DND-41 (cell line): ENCODE measurements around the gene CARD10.

Experiments
- ATAC-seq: fragments of 200-7000 bp; cut with Tn5 transposase; 3 replicates; pipeline ENCODE4 v1.9.1; 2021; ENCODE audit warnings: low read depth; ENCODE audit not compliant: insufficient read depth
- DNase-seq: peaks from one replicate; pipeline ENCODE4 v3.0.0-alpha.2; 2020
- H2AFZ ChIP-seq: 2 replicates; pipeline ENCODE4 v1.6.0; 2012; ENCODE audit warnings: low read depth, low read length
- H3K27ac ChIP-seq: 2 replicates; pipeline ENCODE4 v1.5.1; 2012; ENCODE audit warnings: low read length, inconsistent platforms
- H3K27me3 ChIP-seq: fragments of 200-600 bp; sonication (generic); 2 replicates; pipeline ENCODE4 v1.6.0; 2012; ENCODE audit warnings: low read length, mild to moderate bottlenecking, inconsistent platforms; ENCODE audit not compliant: insufficient read depth, poor library complexity
- H3K36me3 ChIP-seq: 2 replicates; pipeline ENCODE4 v1.5.1; 2012; ENCODE audit warnings: low read length, inconsistent platforms; ENCODE audit not compliant: insufficient read depth
- H3K4me1 ChIP-seq: 2 replicates; pipeline ENCODE4 v1.5.1; 2012; ENCODE audit warnings: mild to moderate bottlenecking, low read length; ENCODE audit not compliant: insufficient read depth
- H3K4me2 ChIP-seq: 2 replicates; pipeline ENCODE4 v1.6.0; 2012; ENCODE audit warnings: mild to moderate bottlenecking, moderate library complexity, low read length, inconsistent platforms; ENCODE audit not compliant: insufficient read depth
- H3K4me3 ChIP-seq, 2 experiments: fragments of 200-600 bp in 1 of 2; shearing (Covaris generic) in 1 of 2; 2 replicates each; pipeline ENCODE4 v1.5.1; 2012 to 2016; ENCODE audit warnings: inconsistent platforms in 2 of 2, low read length in 2 of 2, mild to moderate bottlenecking in 2 of 2, low read depth in 1 of 2, moderate library complexity in 1 of 2
- H3K79me2 ChIP-seq: 2 replicates; pipeline ENCODE4 v1.6.0; 2012; ENCODE audit warnings: low read length, inconsistent platforms; ENCODE audit not compliant: insufficient read depth
- H3K9ac ChIP-seq: 2 replicates; pipeline ENCODE4 v1.6.0; 2012; ENCODE audit warnings: low read depth, mild to moderate bottlenecking, inconsistent platforms, low read length, moderate library complexity
- H3K9me3 ChIP-seq: 2 replicates; pipeline ENCODE4 v1.5.1; 2012; ENCODE audit warnings: low read length, moderate library complexity, mild to moderate bottlenecking, inconsistent platforms; ENCODE audit not compliant: insufficient read depth, severe bottlenecking
- H4K20me1 ChIP-seq: 2 replicates; pipeline ENCODE4 v1.6.0; 2012; ENCODE audit warnings: low read length; ENCODE audit not compliant: insufficient read depth
- CTCF ChIP-seq: IDR thresholded peaks from 2 replicates; pipeline ENCODE4 v1.5.1; 2012; ENCODE audit warnings: borderline replicate concordance, low read length, moderate library complexity, mild to moderate bottlenecking; ENCODE audit not compliant: poor library complexity, severe bottlenecking; ENCODE audit errors: extremely low read depth
- EZH2 ChIP-seq: IDR thresholded peaks from 3 replicates; pipeline ENCODE4 v1.6.1; 2012; ENCODE audit warnings: borderline replicate concordance, low read depth, mild to moderate bottlenecking, moderate library complexity, low read length, inconsistent platforms; ENCODE audit not compliant: severe bottlenecking

The CARD10 gene

GRCh38 chr22:37519268-37520195, at the start of gene CARD10:
TSS of gene CARD10 (minus strand) at chr22:37519415. CDS start at chr22:37519200, 215 bp downstream.
- Histone ChIP-seq H3K4me1 (no peaks in the 10 kb centered on the region), H2AFZ (no peak within 1 kb of the TSS), H3K4me3 (no peak within 1 kb of the TSS), H3K9ac (no peak within 1 kb of the TSS), H3K27ac (no peak within 1 kb of the TSS), H4K20me1 (no peaks in the 10 kb centered on the region), H3K27me3 (peaks cover 16% of the 10 kb centered on the region), H3K9me3 (no peaks in the 10 kb centered on the region), H3K36me3 (no peaks in the 10 kb centered on the region), H3K4me2 (no peak within 1 kb of the TSS), H3K79me2 (no peaks in the 10 kb centered on the region)
- TF ChIP-seq EZH2, result no peak
- TF ChIP-seq CTCF, result no peak
- no peak for ATAC-seq
- DNase-seq, result no peak

- H3K27ac ChIP-seq, result no peak overlapping the region
- ATAC-seq, result no peak
These were observed 49.3 kb upstream of the CARD10 start for GRCh38 chr22:37568448-37569008.

GRCh38 chr22:37568012-37568411, 48.8 kb upstream of the CARD10 start:
- Histone ChIP-seq H2AFZ (no peak overlapping the region), H3K9me3 (no peaks in the 10 kb centered on the region), H3K4me3 (no peak overlapping the region), H3K9ac (no peak overlapping the region), H3K27me3 (peaks cover 7% of the 10 kb centered on the region), H3K4me2 (no peak overlapping the region), H4K20me1 (peaks cover 27% of the 10 kb centered on the region), H3K79me2 (no peaks in the 10 kb centered on the region), H3K36me3 (no peaks in the 10 kb centered on the region), H3K4me1 (peaks cover 15% of the 10 kb centered on the region), H3K27ac (no peak overlapping the region)
- no peak for TF ChIP-seq EZH2
- ATAC-seq, result no peak
- no peak for DNase-seq

More at GRCh38 chr22:37568448-37569008, 49.3 kb upstream of the CARD10 start:
- Histone ChIP-seq H2AFZ (no peak overlapping the region), H3K4me2 (no peak overlapping the region), H3K27me3 (peaks cover 7% of the 10 kb centered on the region), H3K4me3 (no peak overlapping the region), H3K9me3 (no peaks in the 10 kb centered on the region), H4K20me1 (peaks cover 27% of the 10 kb centered on the region), H3K4me1 (peaks cover 15% of the 10 kb centered on the region), H3K36me3 (no peaks in the 10 kb centered on the region), H3K79me2 (no peaks in the 10 kb centered on the region), H3K9ac (no peak overlapping the region)
- TF ChIP-seq CTCF, result no peak
- no peak for DNase-seq
